ENCODE data around the gene ETS1.

DNA sequence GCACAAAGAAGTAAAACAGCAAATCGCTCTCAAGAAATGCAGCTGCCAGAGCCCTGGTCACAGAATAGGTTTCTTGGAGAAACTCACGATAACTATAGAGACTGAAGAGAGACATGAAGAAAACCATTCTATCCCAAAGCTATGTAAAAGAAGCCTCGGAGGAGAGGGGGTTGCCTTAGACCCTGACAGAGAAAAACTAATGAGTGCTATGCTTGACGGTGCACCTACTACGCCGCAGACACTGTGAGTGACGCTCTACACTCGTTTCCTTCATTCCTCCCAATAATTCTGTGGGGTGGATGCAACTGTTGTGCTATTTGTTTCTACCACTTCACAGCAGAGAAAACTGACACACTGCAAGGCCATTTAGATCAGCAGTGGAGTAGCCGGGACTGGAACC, 121.8 kb downstream of the ETS1 start:
- TF ChIP-seq POLR2AphosphoS5 (IDR thresholded peaks at IDR 0.05; ENCODE audit: low read depth) (no peak), GABPA (IDR thresholded peaks at IDR 0.05; ENCODE audit: low read depth) (no peak)
- TF ChIP-seq, protein P1, sequence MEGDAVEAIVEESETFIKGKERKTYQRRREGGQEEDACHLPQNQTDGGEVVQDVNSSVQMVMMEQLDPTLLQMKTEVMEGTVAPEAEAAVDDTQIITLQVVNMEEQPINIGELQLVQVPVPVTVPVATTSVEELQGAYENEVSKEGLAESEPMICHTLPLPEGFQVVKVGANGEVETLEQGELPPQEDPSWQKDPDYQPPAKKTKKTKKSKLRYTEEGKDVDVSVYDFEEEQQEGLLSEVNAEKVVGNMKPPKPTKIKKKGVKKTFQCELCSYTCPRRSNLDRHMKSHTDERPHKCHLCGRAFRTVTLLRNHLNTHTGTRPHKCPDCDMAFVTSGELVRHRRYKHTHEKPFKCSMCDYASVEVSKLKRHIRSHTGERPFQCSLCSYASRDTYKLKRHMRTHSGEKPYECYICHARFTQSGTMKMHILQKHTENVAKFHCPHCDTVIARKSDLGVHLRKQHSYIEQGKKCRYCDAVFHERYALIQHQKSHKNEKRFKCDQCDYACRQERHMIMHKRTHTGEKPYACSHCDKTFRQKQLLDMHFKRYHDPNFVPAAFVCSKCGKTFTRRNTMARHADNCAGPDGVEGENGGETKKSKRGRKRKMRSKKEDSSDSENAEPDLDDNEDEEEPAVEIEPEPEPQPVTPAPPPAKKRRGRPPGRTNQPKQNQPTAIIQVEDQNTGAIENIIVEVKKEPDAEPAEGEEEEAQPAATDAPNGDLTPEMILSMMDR (IDR thresholded peaks at IDR 0.05; ENCODE audit: insufficient read depth, low read length): no peak
- TF ChIP-seq, protein P2, sequence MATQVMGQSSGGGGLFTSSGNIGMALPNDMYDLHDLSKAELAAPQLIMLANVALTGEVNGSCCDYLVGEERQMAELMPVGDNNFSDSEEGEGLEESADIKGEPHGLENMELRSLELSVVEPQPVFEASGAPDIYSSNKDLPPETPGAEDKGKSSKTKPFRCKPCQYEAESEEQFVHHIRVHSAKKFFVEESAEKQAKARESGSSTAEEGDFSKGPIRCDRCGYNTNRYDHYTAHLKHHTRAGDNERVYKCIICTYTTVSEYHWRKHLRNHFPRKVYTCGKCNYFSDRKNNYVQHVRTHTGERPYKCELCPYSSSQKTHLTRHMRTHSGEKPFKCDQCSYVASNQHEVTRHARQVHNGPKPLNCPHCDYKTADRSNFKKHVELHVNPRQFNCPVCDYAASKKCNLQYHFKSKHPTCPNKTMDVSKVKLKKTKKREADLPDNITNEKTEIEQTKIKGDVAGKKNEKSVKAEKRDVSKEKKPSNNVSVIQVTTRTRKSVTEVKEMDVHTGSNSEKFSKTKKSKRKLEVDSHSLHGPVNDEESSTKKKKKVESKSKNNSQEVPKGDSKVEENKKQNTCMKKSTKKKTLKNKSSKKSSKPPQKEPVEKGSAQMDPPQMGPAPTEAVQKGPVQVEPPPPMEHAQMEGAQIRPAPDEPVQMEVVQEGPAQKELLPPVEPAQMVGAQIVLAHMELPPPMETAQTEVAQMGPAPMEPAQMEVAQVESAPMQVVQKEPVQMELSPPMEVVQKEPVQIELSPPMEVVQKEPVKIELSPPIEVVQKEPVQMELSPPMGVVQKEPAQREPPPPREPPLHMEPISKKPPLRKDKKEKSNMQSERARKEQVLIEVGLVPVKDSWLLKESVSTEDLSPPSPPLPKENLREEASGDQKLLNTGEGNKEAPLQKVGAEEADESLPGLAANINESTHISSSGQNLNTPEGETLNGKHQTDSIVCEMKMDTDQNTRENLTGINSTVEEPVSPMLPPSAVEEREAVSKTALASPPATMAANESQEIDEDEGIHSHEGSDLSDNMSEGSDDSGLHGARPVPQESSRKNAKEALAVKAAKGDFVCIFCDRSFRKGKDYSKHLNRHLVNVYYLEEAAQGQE (IDR thresholded peaks at IDR 0.05; ENCODE audit: insufficient replicate concordance, low read depth): no peak

All from HL-60 (cell line).